ENCODE measurements around the gene RGPD8.

DNA sequence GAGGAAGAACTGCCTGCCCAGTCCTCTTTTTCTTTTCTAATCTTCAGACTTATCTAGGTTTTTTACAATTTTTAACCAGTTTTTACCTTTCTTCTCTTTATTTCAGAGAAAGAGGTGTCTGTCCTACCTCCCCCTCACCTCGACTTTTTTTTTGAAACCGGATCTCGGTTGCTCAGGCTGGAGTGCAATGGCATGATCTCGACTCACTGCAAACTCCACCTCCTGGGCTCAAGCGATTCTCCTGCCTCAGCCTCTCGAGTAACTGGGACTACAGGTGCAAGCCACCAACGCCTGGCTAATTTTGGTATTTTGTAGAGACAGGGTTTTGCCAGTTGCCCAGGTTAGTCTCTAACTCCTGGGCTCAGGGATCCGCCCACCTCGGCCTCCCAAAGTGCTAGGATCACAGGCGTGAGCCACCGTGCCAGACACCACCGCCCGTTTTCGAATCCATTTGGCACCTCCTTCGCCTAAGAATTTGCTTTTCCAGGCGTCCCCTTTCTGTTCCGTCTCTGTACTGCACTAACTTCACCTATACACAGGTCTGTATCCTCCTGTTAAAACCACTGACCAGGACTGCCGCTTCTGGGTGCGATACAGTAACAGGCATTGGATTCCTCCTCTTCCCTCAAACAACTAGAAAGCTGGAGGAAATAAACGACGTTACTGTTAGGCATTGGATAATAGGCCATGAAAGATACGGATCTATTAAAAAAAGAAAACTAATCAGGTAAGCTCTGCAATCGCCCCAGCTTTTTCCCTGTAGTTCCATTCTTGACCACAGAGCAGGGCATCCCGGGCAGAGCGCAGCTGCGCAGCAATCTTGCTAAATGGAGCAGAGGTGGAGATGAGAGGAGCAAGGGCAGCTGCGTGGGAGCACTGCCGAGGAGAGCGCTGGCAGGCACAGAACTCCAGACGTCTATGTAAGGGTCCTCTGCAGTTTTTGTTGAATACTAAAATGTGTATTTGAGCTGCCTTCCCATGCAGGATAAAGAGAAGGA lies 88.1 kb downstream of the RGPD8 start:
- TF ChIP-seq POLR2AphosphoS5 (IDR thresholded peaks at IDR 0.05; ENCODE audit: low read depth, low read length), result no peak
- TF ChIP-seq POLR2A (IDR thresholded peaks at IDR 0.05; ENCODE audit: low read depth, low read length), result no peak
- no peak for TF ChIP-seq TAF1 (IDR thresholded peaks at IDR 0.05; ENCODE audit: borderline replicate concordance, low read depth, low read length)

All from GM12892 (cell line).